ENCODE data around the gene DPF3. TPM values are rescaled to one million over a fixed set of nuclear protein-coding genes. Genes with fewer than 3 reads are reported as not detected.

The DPF3 gene
- total and polyA plus RNA-seq, 7 donors = 2.3 to 25.3 (median 19.4) TPM

DNA sequence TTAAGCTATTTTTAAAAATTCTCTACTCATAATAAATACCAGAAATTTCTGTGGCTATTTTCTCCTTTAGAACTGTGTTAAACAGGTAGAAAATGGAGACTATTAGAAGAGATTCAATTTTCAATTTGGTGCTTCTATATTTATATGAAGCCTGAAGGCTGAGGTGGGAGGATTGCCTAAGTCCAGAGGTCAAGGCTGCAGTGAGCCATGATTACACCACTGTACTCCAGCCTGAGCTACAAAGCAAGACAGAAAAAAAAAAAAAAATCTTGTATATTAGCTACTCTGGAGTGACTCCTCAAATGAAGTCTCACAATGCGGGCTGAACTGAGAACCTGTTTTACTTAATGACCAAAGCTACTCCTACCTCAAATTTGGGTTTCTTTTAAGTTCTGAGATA lies 9.8 kb upstream of the DPF3 start:
- DNase-seq = no peak
- ATAC-seq = no peak
- Histone ChIP-seq H3K27me3 (ENCODE audit: insufficient read depth in 3 of 3, low read length in 2 of 3) (no peaks in the 10 kb centered on the region), H3K4me3 (no peak overlapping the region), H3K9me3 (no peaks in the 10 kb centered on the region), H3K4me1 (peaks cover 37% of the 10 kb centered on the region), H3K27ac (no peak overlapping the region), H3K36me3 (ENCODE audit: insufficient read depth in 1 of 2, low read depth in 1 of 2) (no peaks in the 10 kb centered on the region)
- WGBS, 3 donors = 46 to 95% (median 50%) methylated on average over 1 of the region's 1 CpG
- TF ChIP-seq, protein P1, sequence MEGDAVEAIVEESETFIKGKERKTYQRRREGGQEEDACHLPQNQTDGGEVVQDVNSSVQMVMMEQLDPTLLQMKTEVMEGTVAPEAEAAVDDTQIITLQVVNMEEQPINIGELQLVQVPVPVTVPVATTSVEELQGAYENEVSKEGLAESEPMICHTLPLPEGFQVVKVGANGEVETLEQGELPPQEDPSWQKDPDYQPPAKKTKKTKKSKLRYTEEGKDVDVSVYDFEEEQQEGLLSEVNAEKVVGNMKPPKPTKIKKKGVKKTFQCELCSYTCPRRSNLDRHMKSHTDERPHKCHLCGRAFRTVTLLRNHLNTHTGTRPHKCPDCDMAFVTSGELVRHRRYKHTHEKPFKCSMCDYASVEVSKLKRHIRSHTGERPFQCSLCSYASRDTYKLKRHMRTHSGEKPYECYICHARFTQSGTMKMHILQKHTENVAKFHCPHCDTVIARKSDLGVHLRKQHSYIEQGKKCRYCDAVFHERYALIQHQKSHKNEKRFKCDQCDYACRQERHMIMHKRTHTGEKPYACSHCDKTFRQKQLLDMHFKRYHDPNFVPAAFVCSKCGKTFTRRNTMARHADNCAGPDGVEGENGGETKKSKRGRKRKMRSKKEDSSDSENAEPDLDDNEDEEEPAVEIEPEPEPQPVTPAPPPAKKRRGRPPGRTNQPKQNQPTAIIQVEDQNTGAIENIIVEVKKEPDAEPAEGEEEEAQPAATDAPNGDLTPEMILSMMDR (IDR thresholded peaks at IDR 0.05) = no peak
- intact Hi-C loops (cut with DNase I) = loop anchor here in 1 of 2 donors (5.0 kb wide), 3 partner anchors 91 to 386 kb away; no protein-coding TSS in a partner anchor

DNA sequence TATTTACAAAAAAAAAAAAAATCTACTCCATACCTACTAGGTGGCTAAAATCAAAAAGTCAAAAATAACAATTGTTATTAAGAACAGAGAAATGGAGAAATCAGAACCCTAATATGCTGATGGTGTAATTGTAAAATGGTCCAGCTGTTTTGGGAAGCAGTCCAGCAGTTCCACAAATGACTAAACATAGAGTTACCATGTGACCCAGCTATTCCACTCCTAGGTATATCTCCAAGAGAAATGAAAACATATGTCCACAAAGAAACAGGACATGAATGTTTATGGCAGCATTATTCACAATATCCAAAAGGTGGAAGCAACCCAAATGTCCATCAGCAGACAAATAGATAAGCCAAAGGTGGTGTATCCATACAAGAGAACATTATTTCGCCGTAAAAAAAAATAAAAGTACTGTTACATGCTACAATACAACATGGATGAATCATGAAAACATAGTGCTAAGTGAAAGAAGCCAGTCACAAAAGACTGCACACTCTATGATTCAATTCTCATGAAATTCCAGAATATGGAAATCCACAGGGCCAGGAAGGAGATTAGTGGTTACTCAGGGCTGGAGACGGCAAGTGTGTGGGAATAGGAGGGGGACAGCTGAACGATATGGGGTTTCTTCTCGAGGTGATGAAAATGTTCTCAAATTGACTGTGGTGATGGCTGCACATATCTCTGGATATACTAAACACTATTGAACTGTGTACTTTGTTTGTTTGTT lies 9.1 kb upstream of the DPF3 start:
- no peaks in the 10 kb centered on the region for H3K9me3 ChIP-seq
- TF ChIP-seq, protein P1 (IDR thresholded peaks at IDR 0.05) = no peak
- peak overlapping the region; percentile 85 for H3K27ac ChIP-seq
- no peaks in the 10 kb centered on the region for H3K27me3 ChIP-seq (ENCODE audit: insufficient read depth in 3 of 3, low read length in 2 of 3)
- DNase-seq (no peak), ATAC-seq (no peak)
- 65 to 91% (median 74%) methylated on average over 5 of the region's 5 CpGs for WGBS, 3 donors
- intact Hi-C loops (cut with DNase I) = loop anchor here in 1 of 2 donors (5.0 kb wide), 3 partner anchors 91 to 386 kb away; no protein-coding TSS in a partner anchor
- peaks cover 30% of the 10 kb centered on the region for H3K4me1 ChIP-seq
- H3K4me3 ChIP-seq = no peak overlapping the region
- no peaks in the 10 kb centered on the region for H3K36me3 ChIP-seq (ENCODE audit: insufficient read depth in 1 of 2, low read depth in 1 of 2)

DNA sequence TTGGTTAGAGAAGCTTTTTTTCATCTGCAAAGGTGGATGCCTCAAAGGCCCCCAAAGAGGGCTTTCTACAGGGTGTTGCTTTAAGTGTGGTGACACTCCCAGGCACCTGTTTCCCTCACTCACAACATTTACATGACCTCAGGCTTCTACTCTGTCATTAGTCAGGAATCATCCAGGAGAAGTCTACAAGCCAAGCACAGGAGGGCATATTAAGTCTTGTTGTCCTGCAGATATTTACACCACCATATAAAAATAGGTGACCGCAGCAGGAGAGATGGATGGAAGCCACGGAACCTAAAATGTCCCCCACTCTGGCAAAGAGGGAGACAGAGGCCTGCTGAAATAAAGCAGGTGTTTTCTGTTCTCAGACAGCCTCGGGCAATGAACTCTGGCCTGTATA lies 7.5 kb upstream of the DPF3 start:
- Histone ChIP-seq H3K36me3 (ENCODE audit: insufficient read depth in 1 of 2, low read depth in 1 of 2) (no peaks in the 10 kb centered on the region), H3K9me3 (no peaks in the 10 kb centered on the region), H3K27me3 (ENCODE audit: insufficient read depth in 3 of 3, low read length in 2 of 3) (no peaks in the 10 kb centered on the region), H3K4me1 (peaks cover 24% of the 10 kb centered on the region), H3K4me3 (no peak overlapping the region), H3K27ac (peak overlapping the region; percentile 85)
- TF ChIP-seq, protein P1 (IDR thresholded peaks at IDR 0.05) = no peak
- DNase-seq (no peak), ATAC-seq (peak; percentile 91 to 95 (median 94))
- intact Hi-C loops (cut with DNase I) = loop anchor here in 1 of 2 donors (5.0 kb wide), 3 partner anchors 89 to 384 kb away; no protein-coding TSS in a partner anchor
- 26 to 41% (median 28%) methylated on average over 3 of the region's 3 CpGs for WGBS, 3 donors

DNA sequence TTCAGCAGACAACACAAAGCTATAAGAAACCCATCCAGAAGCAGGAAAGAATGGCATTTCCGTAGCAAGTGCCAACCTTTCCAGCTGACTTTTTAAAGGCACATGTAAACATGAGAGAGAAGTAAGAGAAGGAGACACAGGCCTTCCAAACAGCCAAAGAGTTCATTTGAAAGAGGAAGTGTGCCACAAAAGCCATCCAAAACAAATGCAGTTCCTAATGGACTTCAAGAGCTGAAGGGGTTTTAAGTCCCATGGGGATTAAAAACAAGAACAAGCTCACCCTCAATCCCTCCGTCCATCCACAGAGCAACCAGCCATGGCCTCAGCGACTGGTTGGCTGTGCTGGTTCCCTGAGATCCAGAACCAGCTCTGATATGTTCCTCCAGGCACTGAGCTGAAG lies 4.5 kb upstream of the DPF3 start:
- H3K36me3 ChIP-seq (ENCODE audit: insufficient read depth in 1 of 2, low read depth in 1 of 2) = no peaks in the 10 kb centered on the region
- TF ChIP-seq, protein P1 (IDR thresholded peaks at IDR 0.05) = no peak
- 52 to 59% (median 57%) methylated on average over 3 of the region's 3 CpGs for WGBS, 3 donors
- H3K27me3 ChIP-seq (ENCODE audit: insufficient read depth in 3 of 3, low read length in 2 of 3) = no peaks in the 10 kb centered on the region
- no peak overlapping the region for H3K4me3 ChIP-seq
- intact Hi-C loops (cut with DNase I) = no loop called here
- ATAC-seq (no peak), DNase-seq (no peak)
- H3K4me1 ChIP-seq = peaks cover 26% of the 10 kb centered on the region
- peak overlapping the region; percentile 62 for H3K27ac ChIP-seq
- H3K9me3 ChIP-seq = no peaks in the 10 kb centered on the region
